ENCODE results near the gene CUX1.

Gene CUX1

GRCh38 chr7:101803203-101804087, 14.0 kb upstream of the CUX1 start:
- no peak for TF ChIP-seq CTCF (IDR thresholded peaks at IDR 0.05; ENCODE audit: low read depth, low read length, missing control alignments)

GRCh38 chr7:101804088-101804963, 13.1 kb upstream of the CUX1 start:
- no peak for TF ChIP-seq CTCF (IDR thresholded peaks at IDR 0.05; ENCODE audit: low read depth, low read length, missing control alignments)
- no peak overlapping the region for H3K4me3 ChIP-seq (ENCODE audit: low read depth, low read length)
- DNase-seq (ENCODE audit: low read depth), result no peak

More at GRCh38 chr7:101803203-101804087, 14.0 kb upstream of the CUX1 start:
- no peak overlapping the region for H3K4me3 ChIP-seq (ENCODE audit: low read depth, low read length)
- no peak for DNase-seq (ENCODE audit: low read depth)

GRCh38 chr7:101804967-101805366, 12.5 kb upstream of the CUX1 start:
- peak; percentile 59 for TF ChIP-seq CTCF (IDR thresholded peaks at IDR 0.05; ENCODE audit: low read depth, low read length, missing control alignments)
- DNase-seq (ENCODE audit: low read depth), result no peak
- no peak overlapping the region for H3K4me3 ChIP-seq (ENCODE audit: low read depth, low read length)

GRCh38 chr7:101812595-101812994, 4.8 kb upstream of the CUX1 start:
- no peak for DNase-seq (ENCODE audit: low read depth)
- no peak overlapping the region for H3K4me3 ChIP-seq (ENCODE audit: low read depth, low read length)
- no peak for TF ChIP-seq CTCF (IDR thresholded peaks at IDR 0.05; ENCODE audit: low read depth, low read length, missing control alignments)

GRCh38 chr7:101813402-101814019, 3.9 kb upstream of the CUX1 start:
- no peak overlapping the region for H3K4me3 ChIP-seq (ENCODE audit: low read depth, low read length)
- TF ChIP-seq CTCF (IDR thresholded peaks at IDR 0.05; ENCODE audit: low read depth, low read length, missing control alignments), result no peak
- DNase-seq (ENCODE audit: low read depth), result no peak

GRCh38 chr7:101814081-101814990, 3.1 kb upstream of the CUX1 start:
- H3K4me3 ChIP-seq (ENCODE audit: low read depth, low read length), result peak overlapping the region; percentile 70
- TF ChIP-seq CTCF (IDR thresholded peaks at IDR 0.05; ENCODE audit: low read depth, low read length, missing control alignments), result peak; percentile 43
- no peak for DNase-seq (ENCODE audit: low read depth)

Data from GM12864 (cell line).